Measurements from ENCODE around the gene FXYD4.
"Not testable (repeated sequence)": the region's sequence is repeated elsewhere in the genome, so short reads cannot be mapped to it uniquely, and the experiment has no call there.

The FXYD4 gene

GRCh38 chr10:43376828-43377423 is 5.5 kb downstream of the FXYD4 start:
- no peak for DNase-seq

- no peak for DNase-seq
Measured at GRCh38 chr10:43377424-43377883, 6.0 kb downstream of the FXYD4 start.

- no peak for DNase-seq
Measured at GRCh38 chr10:43380610-43381222, 9.3 kb downstream of the FXYD4 start.

DNA sequence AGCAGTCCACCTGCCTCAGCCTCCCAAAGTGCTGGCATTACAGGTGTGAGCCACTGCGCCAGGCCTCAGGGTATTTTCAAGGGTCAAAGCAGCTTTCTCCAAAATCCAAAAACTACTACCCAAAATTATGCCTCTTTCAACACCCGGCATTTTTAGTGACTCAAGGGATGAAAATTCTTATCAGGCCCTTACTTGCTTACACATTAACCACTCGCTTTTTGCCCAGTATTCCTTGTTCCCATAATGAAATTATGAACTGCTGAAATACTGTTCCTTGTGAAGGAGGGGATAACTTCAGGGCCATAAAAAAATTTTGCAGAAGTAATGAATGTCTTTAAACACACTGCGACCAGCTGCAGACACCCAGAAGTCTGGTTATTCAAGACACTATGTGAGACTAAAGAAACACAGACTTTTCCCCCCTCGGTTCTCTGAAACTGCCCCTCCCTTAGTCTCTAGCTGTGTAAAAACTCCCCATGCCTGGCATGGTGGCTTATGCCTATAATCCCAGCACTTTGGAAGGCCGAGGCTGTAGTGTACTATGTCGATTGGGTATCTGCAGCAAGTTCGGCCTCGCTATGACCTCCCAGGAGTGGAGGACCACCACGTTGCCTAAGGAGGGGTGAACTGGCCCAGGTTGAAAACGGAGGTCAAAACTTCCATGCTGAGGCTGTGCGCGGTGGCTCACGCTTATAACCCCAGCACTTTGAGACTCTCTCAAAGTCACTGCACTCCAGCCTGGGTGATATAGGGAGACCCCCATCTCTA is 12.0 kb downstream of the FXYD4 start:
- DNase-seq: no peak

- DNase-seq: no peak
Measured at GRCh38 chr10:43384252-43385221, 13.1 kb downstream of the FXYD4 start.

- DNase-seq: no peak
Measured at GRCh38 chr10:43385412-43386004, 14.1 kb downstream of the FXYD4 start.

GRCh38 chr10:43386549-43386948 is 15.1 kb downstream of the FXYD4 start:
- no peak for DNase-seq

GRCh38 chr10:43386981-43387677 is 15.7 kb downstream of the FXYD4 start:
- DNase-seq: no peak

DNA sequence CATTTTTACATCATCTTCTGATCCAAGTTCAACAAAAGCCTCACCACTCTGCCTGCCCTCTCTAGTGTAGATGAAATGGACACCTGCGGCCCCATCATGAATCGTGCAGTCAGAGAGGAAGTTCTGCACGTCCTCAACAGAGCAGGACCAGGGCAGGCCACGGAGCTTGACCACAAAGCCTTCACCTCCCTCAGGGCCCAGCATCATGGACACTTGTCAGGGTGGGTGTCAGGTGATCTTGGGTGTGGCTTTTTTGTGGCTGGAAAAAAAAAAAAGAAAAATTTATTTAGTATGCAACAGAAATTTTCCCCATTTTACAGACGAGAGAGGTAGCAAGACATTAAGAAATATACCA is 16.2 kb downstream of the FXYD4 start:
- no peak for DNase-seq

- DNase-seq: no peak
Measured at GRCh38 chr10:43389867-43390266, 18.4 kb downstream of the FXYD4 start.

DNA sequence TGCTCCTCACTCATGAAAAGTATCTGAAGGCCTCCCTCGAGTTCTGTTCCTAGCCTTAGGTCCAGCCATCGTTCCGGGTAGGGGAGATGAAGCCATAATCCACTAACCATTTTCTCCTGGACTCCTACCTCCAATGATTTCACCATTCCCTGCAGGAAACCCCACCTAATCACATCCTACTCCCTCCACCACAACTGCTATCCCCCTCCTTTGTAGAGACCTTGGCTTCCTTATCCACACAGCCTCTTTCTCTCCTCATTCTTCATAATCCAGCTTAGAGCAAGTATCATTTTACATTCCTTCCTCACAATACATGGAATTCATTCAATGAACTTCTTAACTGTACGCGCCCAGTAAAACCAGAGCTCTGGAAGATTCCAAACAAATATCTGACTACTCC is 18.9 kb downstream of the FXYD4 start:
- no peak for DNase-seq

DNA sequence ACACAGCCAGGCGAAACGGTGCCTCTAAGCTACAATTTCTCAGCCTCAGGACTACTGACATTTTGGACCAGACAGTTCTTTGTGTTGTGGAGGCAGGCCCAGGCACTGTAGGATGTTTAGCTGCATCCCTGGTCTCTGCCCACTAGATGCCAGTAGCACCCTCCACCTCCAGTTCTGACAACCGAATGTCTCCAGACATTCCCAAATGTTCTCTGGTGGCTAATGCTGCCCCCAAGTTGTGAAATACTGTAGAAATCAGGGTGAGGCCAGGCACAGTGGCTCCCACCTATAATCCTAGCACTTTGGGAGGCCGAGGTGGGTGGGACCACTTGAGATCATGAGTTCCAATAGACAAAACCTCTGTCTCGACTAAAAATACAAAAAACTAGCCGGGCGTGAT is 19.3 kb downstream of the FXYD4 start:
- DNase-seq: no peak

- DNase-seq: no peak
Measured at GRCh38 chr10:43391496-43391895, 20.1 kb downstream of the FXYD4 start.

DNA sequence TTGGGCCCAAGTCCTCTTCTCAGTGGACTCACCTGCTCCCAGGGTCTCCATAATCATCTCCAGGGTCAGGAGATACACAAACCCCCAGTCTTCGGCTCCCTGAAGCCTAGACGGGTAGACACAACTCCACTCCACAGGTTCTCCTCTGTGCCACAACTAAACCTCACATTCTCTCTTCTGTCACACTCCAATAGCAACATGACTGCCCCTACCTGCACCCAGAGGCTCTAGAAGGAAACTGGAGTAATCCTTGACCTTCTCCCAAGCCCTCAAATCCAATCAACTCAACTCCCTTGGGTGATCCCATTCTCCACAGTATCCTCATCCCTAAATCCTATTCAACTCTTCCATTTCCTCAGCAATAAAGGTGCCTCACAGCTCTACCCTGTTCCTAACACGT is 21.3 kb downstream of the FXYD4 start:
- DNase-seq: no peak

GRCh38 chr10:43393186-43393585 is 21.8 kb downstream of the FXYD4 start:
- DNase-seq: not testable (repeated sequence)

GRCh38 chr10:43393606-43394360 is 22.3 kb downstream of the FXYD4 start:
- no peak for DNase-seq

- no peak for DNase-seq
Measured at GRCh38 chr10:43394868-43395267, 23.4 kb downstream of the FXYD4 start.

DNA sequence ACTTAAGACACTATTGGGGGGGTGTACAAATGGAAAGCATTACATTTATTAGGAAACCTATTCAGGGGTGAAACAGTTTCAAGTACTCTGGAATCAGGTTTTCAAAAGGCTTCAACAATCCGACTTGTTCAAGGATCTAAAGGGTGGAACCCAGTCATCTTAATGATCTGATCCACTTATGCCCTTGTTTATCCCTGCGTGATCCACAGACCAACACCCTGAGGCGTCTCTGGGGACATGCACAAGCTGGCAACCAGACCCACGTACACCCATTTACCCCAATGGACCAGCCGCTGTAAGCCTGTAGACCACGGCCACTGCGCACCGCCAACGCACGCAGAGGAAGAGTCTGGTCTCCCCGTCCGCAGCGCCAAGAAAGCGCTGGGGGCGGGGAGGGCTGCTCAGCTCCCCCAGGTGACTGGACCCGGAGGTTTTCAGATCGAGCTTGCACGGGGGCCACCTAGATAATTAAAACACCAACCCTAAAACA is 24.2 kb downstream of the FXYD4 start:
- DNase-seq: peak; percentile 45

- peak; percentile 73 for DNase-seq
Measured at GRCh38 chr10:43396061-43396927, 24.9 kb downstream of the FXYD4 start.
